B cell (primary cell): Measurements from ENCODE around the gene PTPRS.

Experiments
- CTCF ChIP-seq: fragments of 200-600 bp; IDR thresholded peaks from one replicate; pipeline ENCODE4 v1.8.0; 2022; ENCODE audit warnings: antibody characterized with exemption, mild to moderate bottlenecking
- EZH2 ChIP-seq: IDR thresholded peaks from 2 replicates; pipeline ENCODE4 v1.6.1; 2012; ENCODE audit warnings: borderline replicate concordance, low read depth, mild to moderate bottlenecking, moderate library complexity, low read length; ENCODE audit not compliant: insufficient read depth, poor library complexity, severe bottlenecking

DNA sequence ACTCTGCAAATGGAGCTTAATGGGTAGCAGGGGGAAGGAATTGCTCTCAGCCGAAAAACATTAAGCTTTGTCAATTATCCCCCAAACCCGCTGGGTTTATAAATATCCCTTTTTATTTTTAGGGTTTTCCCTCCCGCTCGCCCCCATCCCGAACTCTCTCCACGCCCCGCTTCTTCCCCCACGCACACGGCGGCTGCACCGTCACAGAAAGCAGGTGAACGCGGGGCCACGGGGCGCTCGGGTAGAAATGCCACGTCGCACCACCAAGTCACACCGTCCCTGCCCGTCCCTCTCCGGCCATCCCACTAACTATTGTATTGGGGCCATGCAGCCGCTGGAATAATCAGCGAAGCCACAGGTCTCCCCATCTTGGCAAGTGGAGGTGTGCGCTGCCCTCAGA lies 3.5 kb downstream of the PTPRS start:
- no peak for TF ChIP-seq CTCF
- no peak for TF ChIP-seq EZH2
